Endothelial cell (in vitro differentiated cells): ENCODE data around the gene PKIG. TPM values are rescaled to one million over a fixed set of nuclear protein-coding genes. Genes with fewer than 3 reads are reported as not detected.

ENCODE experiments used
- DNase-seq: peaks from one replicate; pipeline ENCODE4 v3.0.0; 2021; ENCODE audit warnings: low spot score
- H3K27ac Mint-ChIP-seq: one replicate; pipeline ENCODE4 v1.8.0; 2021; ENCODE audit warnings: mixed read lengths, inconsistent platforms; ENCODE audit not compliant: unreplicated experiment
- H3K27me3 Mint-ChIP-seq: one replicate; pipeline ENCODE4 v1.8.0; 2021; ENCODE audit warnings: mild to moderate bottlenecking, moderate library complexity, mixed read lengths, inconsistent platforms; ENCODE audit not compliant: unreplicated experiment
- H3K36me3 Mint-ChIP-seq: one replicate; pipeline ENCODE4 v1.8.0; 2021; ENCODE audit warnings: mild to moderate bottlenecking, low read depth, mixed read lengths, inconsistent platforms; ENCODE audit not compliant: unreplicated experiment
- H3K4me1 Mint-ChIP-seq: one replicate; pipeline ENCODE4 v1.8.0; 2021; ENCODE audit warnings: mild to moderate bottlenecking, mixed read lengths, inconsistent platforms; ENCODE audit not compliant: unreplicated experiment
- H3K4me3 Mint-ChIP-seq: one replicate; pipeline ENCODE4 v1.8.0; 2021; ENCODE audit warnings: mild to moderate bottlenecking, mixed read lengths, inconsistent platforms; ENCODE audit not compliant: unreplicated experiment
- H3K9me3 Mint-ChIP-seq: one replicate; pipeline ENCODE4 v1.8.0; 2021; ENCODE audit warnings: mixed read lengths, inconsistent platforms; ENCODE audit not compliant: unreplicated experiment
- CTCF ChIP-seq: fragments of 200-600 bp; sonication (generic); IDR thresholded peaks from one replicate; pipeline ENCODE4 v1.5.0; 2021; ENCODE audit warnings: antibody characterized with exemption; ENCODE audit not compliant: unreplicated experiment
- total RNA-seq: library from RNA; stranded (reverse); fragmentation: NEBNext Ultra II Directional; extraction: Animal tissue kit (Norgen Biotek cat#: 25700); gene quantifications from one replicate; pipeline ENCODE4 v1.2.1, GENCODE V29; 2021; ENCODE audit not compliant: unreplicated experiment

The PKIG gene
- total RNA-seq, 1 donor from 2014 or later, result 184 TPM

- Mint-ChIP-seq H3K9me3 (no peaks in the 10 kb centered on the region), H3K4me1 (peaks cover 49% of the 10 kb centered on the region), H3K4me3 (no peak overlapping the region), H3K36me3 (peaks cover 28% of the 10 kb centered on the region), H3K27ac (no peak overlapping the region), H3K27me3 (peaks cover 2% of the 10 kb centered on the region)
- TF ChIP-seq CTCF, result no peak
- DNase-seq, result no peak
Observed at GRCh38 chr20:44596010-44596409, 13.6 kb downstream of the PKIG start.

GRCh38 chr20:44596876-44597275 is 14.5 kb downstream of the PKIG start:
- H3K9me3 Mint-ChIP-seq, result no peaks in the 10 kb centered on the region
- peaks cover 25% of the 10 kb centered on the region for H3K36me3 Mint-ChIP-seq
- H3K27ac Mint-ChIP-seq, result no peak overlapping the region
- no peak for DNase-seq
- TF ChIP-seq CTCF, result no peak
- peaks cover 51% of the 10 kb centered on the region for H3K4me1 Mint-ChIP-seq
- H3K27me3 Mint-ChIP-seq, result peaks cover 2% of the 10 kb centered on the region
- peak overlapping the region; percentile 31 for H3K4me3 Mint-ChIP-seq

- TF ChIP-seq CTCF, result no peak
- peak overlapping the region; percentile 96 for H3K27ac Mint-ChIP-seq
- no peaks in the 10 kb centered on the region for H3K9me3 Mint-ChIP-seq
- peaks cover 24% of the 10 kb centered on the region for H3K36me3 Mint-ChIP-seq
- H3K4me3 Mint-ChIP-seq, result peak overlapping the region; percentile 44
- H3K27me3 Mint-ChIP-seq, result peaks cover 2% of the 10 kb centered on the region
- DNase-seq, result no peak
- peaks cover 52% of the 10 kb centered on the region for H3K4me1 Mint-ChIP-seq
Observed at GRCh38 chr20:44597516-44597915, 15.1 kb downstream of the PKIG start.

GRCh38 chr20:44597930-44598329 is 15.6 kb downstream of the PKIG start:
- peaks cover 2% of the 10 kb centered on the region for H3K27me3 Mint-ChIP-seq
- H3K36me3 Mint-ChIP-seq, result peaks cover 20% of the 10 kb centered on the region
- peaks cover 52% of the 10 kb centered on the region for H3K4me1 Mint-ChIP-seq
- TF ChIP-seq CTCF, result no peak
- peak overlapping the region; percentile 96 for H3K27ac Mint-ChIP-seq
- DNase-seq, result no peak
- peak overlapping the region; percentile 44 for H3K4me3 Mint-ChIP-seq
- no peaks in the 10 kb centered on the region for H3K9me3 Mint-ChIP-seq

GRCh38 chr20:44598423-44599305 is 16.3 kb downstream of the PKIG start:
- Mint-ChIP-seq H3K4me1 (peaks cover 52% of the 10 kb centered on the region), H3K36me3 (peaks cover 17% of the 10 kb centered on the region), H3K9me3 (no peaks in the 10 kb centered on the region), H3K27me3 (peaks cover 2% of the 10 kb centered on the region), H3K27ac (peak overlapping the region; percentile 96), H3K4me3 (peak overlapping the region; percentile 65)
- DNase-seq, result no peak
- TF ChIP-seq CTCF, result peak; percentile 33
